HS-5 (cell line): Measurements from ENCODE around the gene CDH22.

Experiments
- DNase-seq: peaks from one replicate; pipeline ENCODE4 v3.0.0-alpha.2; 2012; ENCODE audit warnings: low read depth

Gene CDH22

DNA sequence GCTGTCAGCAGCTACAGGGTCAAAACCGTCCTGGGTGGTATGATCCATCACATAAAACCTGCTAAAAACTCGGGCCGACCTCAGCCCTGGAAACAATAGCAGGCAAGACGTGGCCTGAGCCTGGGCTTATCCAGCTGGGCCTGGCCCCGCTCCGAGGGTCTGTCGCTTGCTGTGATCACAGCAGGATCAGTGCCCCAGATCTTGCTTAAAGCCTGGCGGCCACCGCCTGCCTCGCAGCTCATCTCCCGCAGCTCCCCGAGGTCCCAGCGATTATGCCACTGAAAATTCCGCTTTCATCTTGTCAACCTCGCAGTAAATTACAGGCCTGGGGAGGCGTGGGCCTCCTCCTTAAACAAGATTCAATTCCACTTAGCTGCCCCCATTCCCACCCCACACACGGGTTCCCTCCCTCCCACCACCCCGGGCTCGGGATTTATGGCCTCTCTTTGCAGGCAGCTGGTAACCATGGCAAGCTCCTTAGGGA is 40.1 kb downstream of the CDH22 start:
- DNase-seq: no peak

GRCh38 chr20:46267108-46268105 is 40.9 kb downstream of the CDH22 start:
- DNase-seq: no peak

- no peak for DNase-seq
Measured at GRCh38 chr20:46265539-46265938, 42.8 kb downstream of the CDH22 start.

GRCh38 chr20:46264391-46265266 is 43.7 kb downstream of the CDH22 start:
- DNase-seq: no peak

GRCh38 chr20:46261456-46262253 is 46.6 kb downstream of the CDH22 start:
- DNase-seq: no peak

GRCh38 chr20:46260936-46261454 is 47.3 kb downstream of the CDH22 start:
- no peak for DNase-seq

DNA sequence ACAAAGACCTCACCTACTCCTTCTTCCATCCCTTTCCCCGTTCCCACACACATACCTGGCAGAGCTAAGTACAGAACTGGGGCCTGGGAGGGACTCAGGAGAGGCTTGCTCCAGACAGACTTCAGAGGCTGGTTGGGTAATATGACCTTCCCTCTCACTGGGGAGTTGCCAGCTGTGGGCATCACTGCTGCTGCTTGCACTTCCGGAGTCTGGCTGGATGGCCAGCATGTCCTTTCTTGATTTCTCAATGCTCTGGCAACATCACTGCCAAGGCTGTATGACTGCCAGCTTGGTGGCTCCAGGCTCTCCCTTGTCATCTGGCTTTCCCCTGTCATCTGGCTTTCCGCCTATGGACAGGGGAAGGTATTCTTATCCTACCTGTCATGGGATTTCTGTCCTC is 47.8 kb downstream of the CDH22 start:
- DNase-seq: no peak

DNA sequence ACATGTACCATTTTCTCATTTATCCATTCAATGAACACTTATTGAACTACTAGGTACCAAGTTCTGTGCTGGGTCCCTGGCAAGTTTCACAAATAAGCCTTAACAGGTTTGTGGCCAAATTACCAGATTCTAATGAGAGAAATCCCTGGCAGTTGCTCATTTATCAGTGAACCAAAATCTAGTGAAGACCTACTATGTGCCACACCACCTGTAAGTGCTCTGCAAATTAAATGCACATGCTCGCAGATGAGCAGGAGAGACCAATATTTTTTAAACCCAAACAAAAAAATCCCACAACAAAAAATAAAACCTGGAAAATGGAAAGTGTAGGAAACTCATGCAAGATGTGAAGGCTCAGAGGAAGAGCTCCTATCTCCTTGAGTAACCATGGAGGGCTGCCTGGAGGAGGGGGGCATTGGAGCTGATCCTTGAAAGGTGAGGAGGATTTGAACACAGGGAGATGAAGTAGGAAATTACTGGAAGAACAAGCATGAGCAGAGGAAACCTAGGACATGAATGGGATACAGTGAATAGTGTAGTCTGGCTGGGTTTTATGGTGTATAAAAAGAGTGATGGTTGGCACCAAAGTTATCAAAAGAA is 48.9 kb downstream of the CDH22 start:
- DNase-seq: no peak

DNA sequence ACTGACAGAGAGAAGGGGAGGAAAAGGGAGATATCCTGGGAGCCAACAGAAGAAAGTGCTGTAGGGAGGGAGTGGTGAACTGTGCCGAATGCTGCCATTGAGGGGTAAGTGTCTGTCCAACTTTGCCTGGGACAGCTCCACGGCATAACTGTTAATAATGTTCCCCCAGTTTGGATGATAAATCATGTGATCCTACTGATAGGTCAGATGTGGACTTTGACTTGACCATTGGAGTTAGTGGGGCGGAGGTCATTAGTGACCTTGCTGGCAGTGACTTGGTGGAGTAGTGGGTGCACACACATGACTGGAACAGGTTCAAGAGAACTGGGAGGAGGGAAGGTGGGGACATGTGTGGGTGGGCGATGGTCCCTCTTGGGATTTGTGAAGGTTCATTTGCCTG is 50.4 kb downstream of the CDH22 start:
- no peak for DNase-seq

DNA sequence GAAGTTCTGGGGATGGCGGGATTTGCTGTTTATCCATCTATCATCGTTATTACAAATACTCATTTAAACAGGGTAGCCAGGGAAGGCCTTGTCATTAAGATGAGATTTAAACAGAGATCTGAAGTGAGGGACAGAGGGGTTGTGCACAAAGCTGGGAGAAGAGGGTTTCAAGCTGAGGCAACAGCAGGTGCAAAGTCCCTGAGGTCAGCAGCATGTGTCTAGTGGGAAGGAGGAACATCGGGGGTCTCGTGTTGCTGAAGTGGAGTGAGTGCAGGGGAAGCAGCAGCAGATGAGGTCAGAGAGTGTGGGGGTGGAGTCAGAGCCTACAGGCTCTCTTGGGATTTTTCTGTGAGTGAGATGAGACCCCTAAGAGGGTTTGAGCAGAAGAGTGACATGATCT is 52.0 kb downstream of the CDH22 start:
- DNase-seq: no peak

DNA sequence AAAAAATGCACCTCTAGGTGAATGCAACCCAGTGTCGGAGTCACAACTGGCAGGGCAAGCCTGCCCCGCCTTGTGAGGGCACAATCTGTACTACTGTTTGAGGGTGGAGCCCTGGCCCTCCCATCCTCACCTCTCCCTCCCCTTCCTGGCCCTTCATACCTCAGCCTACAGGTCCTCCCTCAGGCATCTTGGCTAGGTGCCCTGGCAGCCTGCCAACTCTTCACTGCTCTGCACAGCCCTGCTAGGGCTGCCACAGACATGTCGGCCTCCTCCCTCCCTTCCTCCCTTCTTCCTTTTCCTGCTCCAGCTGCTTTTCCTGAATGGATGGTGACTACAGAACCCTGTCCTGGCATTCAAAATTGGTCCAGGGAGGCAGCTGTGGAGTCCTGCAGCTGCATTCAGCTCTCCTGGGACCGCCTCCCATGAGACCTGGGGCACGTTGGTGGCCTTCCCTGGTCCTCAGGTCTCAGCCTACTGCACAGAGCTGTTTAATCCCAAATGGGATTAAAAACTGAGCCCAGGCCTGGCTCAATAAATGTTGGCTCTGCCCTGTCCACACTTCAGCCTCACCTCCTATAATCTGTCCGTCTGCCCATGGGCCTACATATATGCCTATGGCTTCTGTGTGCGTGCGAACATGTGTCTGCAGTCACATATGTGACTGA is 52.7 kb downstream of the CDH22 start:
- no peak for DNase-seq

- DNase-seq: no peak
Measured at GRCh38 chr20:46253391-46253790, 54.9 kb downstream of the CDH22 start.

DNA sequence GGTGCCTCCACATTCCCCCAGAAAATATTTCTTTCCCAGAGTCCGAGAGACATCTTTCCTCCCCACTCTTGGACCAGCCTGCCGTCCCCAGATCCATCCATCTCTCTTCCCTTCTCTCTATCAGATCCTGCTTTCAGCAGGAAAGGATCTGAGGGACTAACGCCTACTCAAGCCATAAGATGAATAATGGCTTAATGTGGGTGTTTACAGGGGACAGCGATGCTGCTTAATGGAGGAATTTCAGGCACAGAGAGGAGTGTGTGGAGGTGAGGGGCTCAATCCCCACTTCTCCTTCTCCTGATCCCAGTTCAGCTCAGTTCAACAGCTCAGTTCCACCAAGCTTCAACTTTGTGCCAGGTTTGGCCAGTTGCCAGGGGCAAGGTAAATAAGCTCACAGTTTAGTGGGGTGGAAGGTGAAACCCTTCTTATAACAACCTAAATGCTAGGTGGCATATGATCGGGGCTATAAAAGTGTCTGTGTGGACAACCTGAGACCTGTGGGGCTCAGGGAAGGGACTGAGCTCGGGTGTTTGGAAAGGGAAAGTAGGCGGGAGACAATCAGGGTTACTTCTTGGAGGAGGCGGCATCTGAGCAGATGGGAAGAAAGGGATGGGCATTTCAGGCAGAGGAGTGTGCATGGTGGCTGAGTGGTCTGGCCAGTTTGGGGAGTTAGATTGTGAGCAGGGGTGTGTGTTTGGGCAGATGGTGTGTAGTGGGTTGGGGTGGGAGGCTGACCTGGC is 55.8 kb downstream of the CDH22 start:
- no peak for DNase-seq

DNA sequence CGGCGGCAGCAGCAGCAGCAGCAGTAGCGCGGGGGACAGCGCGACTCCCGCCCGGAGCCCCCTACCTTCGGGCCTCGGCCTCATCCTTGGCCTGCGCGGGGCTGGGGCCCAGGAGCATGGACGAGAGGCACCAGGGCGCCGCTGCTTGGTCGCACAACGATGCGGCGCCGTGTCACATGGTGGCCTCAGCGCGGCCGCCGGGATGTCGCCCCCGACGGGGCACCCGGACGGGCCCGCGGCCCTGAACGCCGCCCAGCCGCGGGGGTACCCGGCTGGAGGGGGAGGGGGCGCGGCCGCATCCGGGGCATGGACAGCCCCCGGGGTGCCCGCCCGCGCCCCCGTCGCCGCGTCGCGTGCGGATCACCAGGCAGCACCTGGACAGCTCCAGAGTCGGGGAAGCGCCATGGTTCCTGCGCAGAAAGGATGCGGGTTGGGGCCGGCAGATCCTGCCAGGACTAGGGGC is 57.1 kb downstream of the CDH22 start:
- no peak for DNase-seq

DNA sequence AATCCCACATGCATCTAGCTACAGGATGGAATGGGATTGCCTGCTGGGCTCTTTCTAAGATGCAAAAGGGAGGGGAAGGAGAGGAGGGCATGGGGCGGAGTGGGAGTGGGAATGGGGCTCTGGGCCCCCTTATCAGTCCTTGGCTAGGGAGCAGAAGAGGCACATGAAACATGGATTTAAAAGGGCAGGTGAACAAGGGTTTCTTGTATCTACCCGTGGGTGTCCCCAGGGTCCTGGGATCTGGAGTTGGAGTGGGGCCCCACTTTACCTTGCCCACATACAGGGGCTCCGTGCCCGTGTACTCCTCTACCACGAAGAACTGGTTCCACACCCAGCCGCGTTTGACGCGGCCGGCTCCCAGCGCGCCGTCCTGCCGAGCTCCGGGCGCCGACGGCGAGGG is 57.5 kb downstream of the CDH22 start:
- no peak for DNase-seq

DNA sequence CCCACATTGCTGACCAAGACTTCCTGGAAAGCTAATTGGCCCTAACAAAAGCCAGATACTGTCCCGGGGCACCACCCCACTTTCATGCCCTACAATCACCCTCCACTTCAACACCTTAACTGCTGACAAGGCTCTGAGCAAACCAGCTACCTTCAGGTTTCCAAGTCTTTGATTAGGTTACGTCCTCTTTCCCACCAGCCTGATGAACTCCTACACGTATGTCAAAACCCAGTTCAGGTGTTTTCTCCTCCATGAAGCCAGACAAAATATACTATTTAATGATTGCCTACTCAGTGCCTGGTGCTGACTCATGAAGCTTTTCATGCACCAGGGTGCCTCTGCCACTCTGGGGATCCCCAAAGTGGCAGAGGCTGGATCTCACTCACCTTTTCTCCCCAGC is 58.6 kb downstream of the CDH22 start:
- no peak for DNase-seq

- DNase-seq: no peak
Measured at GRCh38 chr20:46246559-46246958, 61.7 kb downstream of the CDH22 start.

GRCh38 chr20:46243707-46244628 is 64.3 kb downstream of the CDH22 start:
- no peak for DNase-seq

DNA sequence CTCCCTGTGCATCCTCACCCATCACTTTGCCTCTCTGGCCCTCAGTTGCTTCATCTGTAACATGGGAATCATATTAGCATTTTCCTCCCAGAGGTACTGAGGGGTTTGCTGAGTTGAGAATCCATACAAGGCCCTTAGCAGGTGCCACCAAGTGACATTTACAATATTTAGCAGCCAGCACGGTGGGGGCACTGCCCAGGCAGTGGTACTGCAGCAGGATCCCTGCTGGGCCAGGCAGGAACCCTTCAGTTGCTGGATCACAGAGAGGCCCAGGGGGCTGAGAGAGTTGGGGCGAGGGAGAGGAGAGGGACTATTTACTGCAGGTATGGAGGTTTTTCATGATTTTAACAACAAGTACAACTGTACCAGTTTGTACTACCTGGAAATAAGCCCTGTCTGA is 65.9 kb downstream of the CDH22 start:
- no peak for DNase-seq
